Panc1 (cell line): ENCODE data around the gene ESRRG. TPM values are rescaled to one million over a fixed set of nuclear protein-coding genes. Genes with fewer than 3 reads are reported as not detected.

ENCODE experiments used
- ATAC-seq: fragments of 200-7000 bp; cut with Tn5 transposase; 2 replicates; pipeline ENCODE4 v1.9.1; 2020; ENCODE audit warnings: mild to moderate bottlenecking, moderate library complexity
- BruUV-seq: library from RNA; stranded (reverse); fragments of 400-500 nt; replicated peaks from 2 replicates; lab custom pipeline; 2021; lab: Mats Ljungman, UMichigan
- CTCF ChIA-PET: fragments of 300-600 bp; sonication (Branson Sonifier 250); formaldehyde crosslinking; loops from one replicate; lab custom pipeline; 2022; ENCODE audit warnings: antibody characterized with exemption; lab: Charles Lee
- POLR2A ChIA-PET: fragments of 300-600 bp; sonication (Branson Sonifier 250); formaldehyde crosslinking; loops from one replicate; lab custom pipeline; 2022; ENCODE audit warnings: antibody characterized with exemption; lab: Charles Lee
- DNase-seq: peaks from one replicate; pipeline ENCODE4 v3.0.0-alpha.2; 2010; ENCODE audit warnings: low read depth, low spot score
- H3K27ac ChIP-seq: 2 replicates; pipeline ENCODE4 v1.5.1; 2011; ENCODE audit warnings: mild to moderate bottlenecking, low read length, inconsistent platforms
- H3K27me3 ChIP-seq: fragments of 200-500 bp; sonication (Bioruptor generic); 2 replicates; pipeline ENCODE4 v1.6.0; 2014; ENCODE audit warnings: low read length, inconsistent platforms; ENCODE audit not compliant: control insufficient read depth, insufficient read depth
- H3K36me3 ChIP-seq: fragments of 200-500 bp; sonication (Bioruptor generic); 2 replicates; pipeline ENCODE4 v1.5.1; 2014; ENCODE audit warnings: inconsistent platforms, mild to moderate bottlenecking, low read length, moderate library complexity; ENCODE audit not compliant: control insufficient read depth, insufficient read depth
- H3K4me1 ChIP-seq: 2 replicates; pipeline ENCODE4 v1.5.1; 2011; ENCODE audit warnings: inconsistent platforms, mild to moderate bottlenecking, low read length, moderate library complexity; ENCODE audit not compliant: control insufficient read depth, insufficient read depth
- H3K4me3 ChIP-seq, 2 experiments: 2 replicates each; pipeline ENCODE4 v1.5.1; 2011 to 2012; ENCODE audit warnings: low read depth in 2 of 2, low read length in 2 of 2, mild to moderate bottlenecking in 2 of 2, inconsistent platforms in 1 of 2, moderate library complexity in 1 of 2
- H3K9me3 ChIP-seq: fragments of 200-500 bp; sonication (Bioruptor generic); 2 replicates; pipeline ENCODE4 v1.5.1; 2014; ENCODE audit warnings: low read depth, mild to moderate bottlenecking, inconsistent platforms, low read length, moderate library complexity; ENCODE audit not compliant: control insufficient read depth, insufficient read depth
- POLR2AphosphoS5 ChIP-seq: IDR thresholded peaks from 2 replicates; pipeline ENCODE4 v1.6.1; 2012; ENCODE audit warnings: mild to moderate bottlenecking, low read depth, low read length, moderate library complexity
- REST ChIP-seq, 2 experiments: IDR thresholded peaks; 2 replicates each; pipeline ENCODE4 v1.6.1; 2011 to 2012; ENCODE audit warnings: low read depth in 2 of 2, control low read depth in 1 of 2, low read length in 1 of 2, mild to moderate bottlenecking in 1 of 2, moderate library complexity in 1 of 2; ENCODE audit not compliant: insufficient read depth in 1 of 2
- SIN3A ChIP-seq: IDR thresholded peaks from 2 replicates; pipeline ENCODE4 v1.6.1; 2012; ENCODE audit warnings: low read depth, mild to moderate bottlenecking, low read length, moderate library complexity, borderline replicate concordance; ENCODE audit not compliant: insufficient read depth
- TCF7L2 ChIP-seq: IDR thresholded peaks from 2 replicates; pipeline ENCODE4 v1.6.1; 2011; ENCODE audit warnings: mild to moderate bottlenecking, low read depth, low read length, inconsistent platforms
- in situ Hi-C: cut with HindIII; loops from 2 replicates; pipeline ENCODE4 v1.10.0; 2016; ENCODE audit warnings: low sequenced_read_pairs, low pct_unique_long_range_greater_than_20kb
- intact Hi-C: fragments of 100-400 bp; cut with micrococcal nuclease; formaldehyde crosslinking; loops from one replicate; pipeline ENCODE4 v1.10.0; 2022; ENCODE audit not compliant: unreplicated experiment
- total RNA-seq: library from RNA; stranded (reverse); gene quantifications from one replicate; pipeline ENCODE4 v1.2.1, GENCODE V29; 2021; ENCODE audit not compliant: unreplicated experiment
- TF ChIP-seq, protein P1 (sequence below): fragments of 450-650 bp; IDR thresholded peaks from 2 replicates; pipeline ENCODE4 v1.5.1; 2017; ENCODE audit warnings: mild to moderate bottlenecking

ESRRG gene
- total RNA-seq, 1 experiment from 2014 or later, result not detected

DNA sequence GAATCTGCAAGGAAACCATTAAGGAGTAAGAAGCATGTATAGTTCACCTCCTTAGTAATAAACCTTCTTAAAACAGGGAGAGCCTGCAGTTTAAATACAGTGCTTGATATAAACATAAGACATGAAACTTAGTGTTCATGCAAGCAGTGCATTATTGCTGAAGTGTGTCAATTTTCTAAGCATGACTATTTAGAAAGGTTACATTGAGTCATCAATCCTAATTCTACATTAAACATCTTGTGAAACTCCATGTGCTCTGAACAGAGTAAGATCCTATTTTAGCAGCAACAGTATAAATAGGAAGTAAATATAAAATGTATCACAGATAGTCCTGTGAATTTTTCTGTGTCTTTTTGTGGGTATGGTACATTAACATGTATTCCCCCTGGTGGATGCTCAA is 135.5 kb downstream of the ESRRG start:
- POLR2A ChIA-PET, result no interaction called here
- CTCF ChIA-PET, result no interaction called here
- ATAC-seq (no peak), DNase-seq (no peak)
- no TSS peak for BruUV-seq
- Histone ChIP-seq H3K4me3 (no peak overlapping the region), H3K4me1 (no peaks in the 10 kb centered on the region), H3K27me3 (no peaks in the 10 kb centered on the region; the same call in 1 of the 2 replicates), H3K9me3 (no peaks in the 10 kb centered on the region), H3K27ac (no peak overlapping the region), H3K36me3 (no peaks in the 10 kb centered on the region)
- no peak for TF ChIP-seq TCF7L2
- TF ChIP-seq REST (IDR thresholded peaks at IDR 0.05; ENCODE audit: insufficient read depth in 1 of 2, low read depth in 2 of 2, low read length in 1 of 2), result no peak
- TF ChIP-seq, protein P1, sequence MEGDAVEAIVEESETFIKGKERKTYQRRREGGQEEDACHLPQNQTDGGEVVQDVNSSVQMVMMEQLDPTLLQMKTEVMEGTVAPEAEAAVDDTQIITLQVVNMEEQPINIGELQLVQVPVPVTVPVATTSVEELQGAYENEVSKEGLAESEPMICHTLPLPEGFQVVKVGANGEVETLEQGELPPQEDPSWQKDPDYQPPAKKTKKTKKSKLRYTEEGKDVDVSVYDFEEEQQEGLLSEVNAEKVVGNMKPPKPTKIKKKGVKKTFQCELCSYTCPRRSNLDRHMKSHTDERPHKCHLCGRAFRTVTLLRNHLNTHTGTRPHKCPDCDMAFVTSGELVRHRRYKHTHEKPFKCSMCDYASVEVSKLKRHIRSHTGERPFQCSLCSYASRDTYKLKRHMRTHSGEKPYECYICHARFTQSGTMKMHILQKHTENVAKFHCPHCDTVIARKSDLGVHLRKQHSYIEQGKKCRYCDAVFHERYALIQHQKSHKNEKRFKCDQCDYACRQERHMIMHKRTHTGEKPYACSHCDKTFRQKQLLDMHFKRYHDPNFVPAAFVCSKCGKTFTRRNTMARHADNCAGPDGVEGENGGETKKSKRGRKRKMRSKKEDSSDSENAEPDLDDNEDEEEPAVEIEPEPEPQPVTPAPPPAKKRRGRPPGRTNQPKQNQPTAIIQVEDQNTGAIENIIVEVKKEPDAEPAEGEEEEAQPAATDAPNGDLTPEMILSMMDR, result no peak
- TF ChIP-seq POLR2AphosphoS5, result no peak
- no peak for TF ChIP-seq SIN3A
- intact Hi-C loops (no loop called here), in situ Hi-C loops (no loop called here)

DNA sequence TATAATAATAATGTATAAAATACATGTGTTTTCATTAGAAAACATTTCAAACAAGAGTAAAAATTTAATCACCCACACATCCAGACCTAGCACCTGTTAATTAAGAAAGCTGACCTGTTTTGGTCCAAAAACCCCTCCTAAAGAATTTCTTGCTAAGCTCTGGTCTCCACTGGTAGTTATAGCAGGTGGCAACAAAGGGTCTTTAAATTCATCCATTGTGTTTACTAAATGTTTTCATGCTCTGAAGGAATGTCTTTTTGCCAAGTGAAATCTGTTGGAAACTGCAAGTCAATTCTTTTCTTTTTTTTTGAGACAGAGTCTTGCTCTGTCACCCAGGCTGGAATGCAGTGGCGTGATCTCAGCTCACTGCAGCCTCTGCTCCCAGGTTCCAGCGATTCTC is 141.1 kb downstream of the ESRRG start:
- no peak for DNase-seq
- intact Hi-C loops (no loop called here), in situ Hi-C loops (no loop called here)
- H3K9me3 ChIP-seq, result no peaks in the 10 kb centered on the region
- no peak for ATAC-seq
- no peaks in the 10 kb centered on the region for H3K4me1 ChIP-seq
- POLR2A ChIA-PET, result no interaction called here
- H3K27me3 ChIP-seq, result no peaks in the 10 kb centered on the region
- no peak overlapping the region for H3K27ac ChIP-seq
- no TSS peak for BruUV-seq
- CTCF ChIA-PET, result no interaction called here
- H3K36me3 ChIP-seq, result no peaks in the 10 kb centered on the region
- H3K4me3 ChIP-seq, result no peak overlapping the region
- TF ChIP-seq, protein P1, result no peak
- no peak for TF ChIP-seq POLR2AphosphoS5
- TF ChIP-seq SIN3A, result no peak
- no peak for TF ChIP-seq TCF7L2
- no peak for TF ChIP-seq REST (IDR thresholded peaks at IDR 0.05; ENCODE audit: insufficient read depth in 1 of 2, low read depth in 2 of 2, low read length in 1 of 2)
